Tibial nerve (tissue), 4 donors: ENCODE measurements around the gene MRPS23. TPM values are rescaled to one million over a fixed set of nuclear protein-coding genes. Genes with fewer than 3 reads are reported as not detected.

ENCODE experiments used
- DNase-seq, 2 donors: peaks; one replicate each; pipeline ENCODE4 v3.0.0-alpha.2; 2019; ENCODE audit warnings: low spot score in 2 of 2
- H3K27ac ChIP-seq, 4 donors: fragments of 200-600 bp; sonication (generic) in 3 of 4; one replicate each; pipeline ENCODE4 v1.5.1; 2017 to 2019; ENCODE audit warnings: mild to moderate bottlenecking in 1 of 4
- H3K27me3 ChIP-seq, 2 donors: fragments of 200-600 bp; sonication (generic) in 1 of 2; one replicate each; pipeline versions ENCODE4 v1.5.1 to v1.6.0; 2017 to 2019
- H3K36me3 ChIP-seq, 3 donors: fragments of 200-600 bp; sonication (generic); one replicate each; pipeline ENCODE4 v1.5.1; 2018 to 2019
- H3K4me1 ChIP-seq, 4 donors: fragments of 200-600 bp; sonication (generic) in 3 of 4; one replicate each; pipeline ENCODE4 v1.5.1; 2017 to 2019
- H3K4me3 ChIP-seq, 4 donors: fragments of 200-600 bp; sonication (generic) in 3 of 4; one replicate each; pipeline ENCODE4 v1.5.1; 2017 to 2019; ENCODE audit warnings: mild to moderate bottlenecking in 1 of 4, moderate library complexity in 1 of 4
- H3K9me3 ChIP-seq, 4 donors: fragments of 200-600 bp; sonication (generic) in 3 of 4; one replicate each; pipeline ENCODE4 v1.5.1; 2017 to 2019
- EP300 ChIP-seq, 2 donors: sonication (generic); formaldehyde crosslinking; IDR thresholded peaks; one replicate each; pipeline ENCODE4 v1.6.1; 2017; ENCODE audit warnings: antibody characterized with exemption in 2 of 2, mild to moderate bottlenecking in 1 of 2
- POLR2A ChIP-seq, 2 donors: fragments of 450-650 bp; IDR thresholded peaks; one replicate each; pipeline ENCODE4 v1.6.1; 2017; ENCODE audit warnings: antibody characterized with exemption in 2 of 2, mild to moderate bottlenecking in 2 of 2, moderate library complexity in 2 of 2
- WGBS, 2 donors: methylation state at CpG; one replicate each; pipeline ENCODE4 v1.1.5; 2018; 5-methylcytosine and 5-hydroxymethylcytosine counted together
- total RNA-seq, 4 donors: library from RNA; depleted of rRNA; stranded (reverse); fragments of >200 nt; gene quantifications; one replicate each; pipeline ENCODE4 v1.1.0, GENCODE V29; 2016
- TF ChIP-seq, protein P1 (sequence below), 5 experiments: fragments of 200-600 bp in 3 of 5; fragments of 450-650 bp in 2 of 5; sonication (generic) in 3 of 5; IDR thresholded peaks; one replicate each; pipeline ENCODE4 v1.5.1; 2016 to 2019; ENCODE audit warnings: antibody characterized with exemption in 5 of 5, mild to moderate bottlenecking in 3 of 5, moderate library complexity in 2 of 5

The MRPS23 gene
- total RNA-seq, 4 donors from 2014 or later = 8.0 to 20.1 (median 9.0) TPM

DNA sequence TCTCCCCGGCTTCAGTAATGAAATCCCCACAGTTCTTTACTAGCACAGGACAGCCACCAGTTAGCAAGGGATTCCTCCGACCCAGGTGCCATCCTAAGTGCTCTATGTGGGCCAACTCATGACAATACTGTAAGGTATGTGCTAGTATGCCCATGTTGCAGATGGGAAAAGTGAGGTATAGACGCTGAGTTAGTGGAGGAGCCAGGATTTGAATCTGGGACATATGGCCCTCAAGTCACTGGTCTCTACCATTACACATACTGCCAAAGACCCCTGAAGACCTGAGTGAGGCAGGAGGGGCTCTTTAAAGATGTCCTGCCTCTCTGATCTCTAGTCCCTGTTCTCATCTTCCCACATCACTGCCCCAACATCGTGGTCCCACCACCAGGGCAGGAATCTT, 36.2 kb upstream of the MRPS23 start:
- DNase-seq = no peak
- Histone ChIP-seq H3K4me3 (no peak overlapping the region), H3K9me3 (no peaks in the 10 kb centered on the region), H3K27ac (no peak overlapping the region), H3K36me3 (peaks cover 0 to 36% (median 0%) of the 10 kb centered on the region in 3 donors), H3K27me3 (no peaks in the 10 kb centered on the region), H3K4me1 (peaks cover 0 to 52% (median 30%) of the 10 kb centered on the region in 4 donors)
- 88% methylated on average over 4 of the region's 4 CpGs for WGBS, 2 donors
- TF ChIP-seq POLR2A (IDR thresholded peaks at IDR 0.05) (no peak), EP300 (IDR thresholded peaks at IDR 0.05) (no peak)
- TF ChIP-seq, protein P1, sequence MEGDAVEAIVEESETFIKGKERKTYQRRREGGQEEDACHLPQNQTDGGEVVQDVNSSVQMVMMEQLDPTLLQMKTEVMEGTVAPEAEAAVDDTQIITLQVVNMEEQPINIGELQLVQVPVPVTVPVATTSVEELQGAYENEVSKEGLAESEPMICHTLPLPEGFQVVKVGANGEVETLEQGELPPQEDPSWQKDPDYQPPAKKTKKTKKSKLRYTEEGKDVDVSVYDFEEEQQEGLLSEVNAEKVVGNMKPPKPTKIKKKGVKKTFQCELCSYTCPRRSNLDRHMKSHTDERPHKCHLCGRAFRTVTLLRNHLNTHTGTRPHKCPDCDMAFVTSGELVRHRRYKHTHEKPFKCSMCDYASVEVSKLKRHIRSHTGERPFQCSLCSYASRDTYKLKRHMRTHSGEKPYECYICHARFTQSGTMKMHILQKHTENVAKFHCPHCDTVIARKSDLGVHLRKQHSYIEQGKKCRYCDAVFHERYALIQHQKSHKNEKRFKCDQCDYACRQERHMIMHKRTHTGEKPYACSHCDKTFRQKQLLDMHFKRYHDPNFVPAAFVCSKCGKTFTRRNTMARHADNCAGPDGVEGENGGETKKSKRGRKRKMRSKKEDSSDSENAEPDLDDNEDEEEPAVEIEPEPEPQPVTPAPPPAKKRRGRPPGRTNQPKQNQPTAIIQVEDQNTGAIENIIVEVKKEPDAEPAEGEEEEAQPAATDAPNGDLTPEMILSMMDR (IDR thresholded peaks at IDR 0.05) = no peak

DNA sequence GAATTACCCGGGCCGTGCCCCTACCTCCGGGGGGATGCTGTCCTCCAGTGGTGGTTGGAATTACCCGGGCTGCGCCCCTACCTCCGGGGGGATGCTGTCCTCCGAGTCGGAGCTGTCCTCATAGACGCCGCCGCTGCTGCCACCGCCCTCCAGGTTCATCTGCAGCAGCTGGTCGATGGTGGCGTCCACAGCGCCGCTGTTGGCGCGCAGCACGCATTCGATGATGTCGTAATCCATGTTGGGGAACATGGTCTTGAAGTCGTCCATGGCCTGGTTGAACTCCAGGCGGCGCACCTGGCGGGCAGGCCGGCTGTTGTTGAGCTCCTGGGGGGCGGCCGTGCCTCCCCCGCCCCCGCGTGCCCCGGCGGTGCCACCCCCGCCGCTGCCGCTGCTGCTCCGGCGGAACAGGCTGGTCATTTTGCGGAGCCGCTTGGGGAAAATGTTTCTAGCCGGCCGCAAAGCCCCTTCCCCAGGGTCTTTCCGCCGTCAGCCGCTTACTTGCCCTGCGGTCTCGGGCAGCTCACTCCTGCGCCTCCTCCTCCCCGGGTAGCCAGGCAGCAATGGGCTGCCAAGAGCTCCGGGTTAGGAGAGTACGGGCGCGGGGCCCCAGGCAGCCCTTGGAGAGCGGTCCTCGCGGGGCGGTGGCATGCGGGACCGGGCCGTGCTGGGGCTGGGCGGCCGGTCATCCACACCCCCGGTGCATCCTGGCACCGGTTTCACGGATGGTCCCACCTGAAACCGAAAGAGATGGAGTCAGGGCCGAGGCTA, 35.5 kb upstream of the MRPS23 start:
- TF ChIP-seq POLR2A (IDR thresholded peaks at IDR 0.05) = no peak
- TF ChIP-seq, protein P1 (IDR thresholded peaks at IDR 0.05) = no peak
- TF ChIP-seq EP300 (IDR thresholded peaks at IDR 0.05) = no peak
- H3K4me3 ChIP-seq = no peak overlapping the region
- H3K4me1 ChIP-seq = peaks cover 0 to 52% (median 27%) of the 10 kb centered on the region in 4 donors
- no peak for DNase-seq
- H3K27me3 ChIP-seq = no peaks in the 10 kb centered on the region
- peaks cover 0 to 36% (median 0%) of the 10 kb centered on the region in 3 donors for H3K36me3 ChIP-seq
- H3K9me3 ChIP-seq = no peaks in the 10 kb centered on the region
- 87 to 89% methylated on average over 44 to 58 of the region's 67 CpGs for WGBS, 2 donors
- no peak overlapping the region for H3K27ac ChIP-seq

DNA sequence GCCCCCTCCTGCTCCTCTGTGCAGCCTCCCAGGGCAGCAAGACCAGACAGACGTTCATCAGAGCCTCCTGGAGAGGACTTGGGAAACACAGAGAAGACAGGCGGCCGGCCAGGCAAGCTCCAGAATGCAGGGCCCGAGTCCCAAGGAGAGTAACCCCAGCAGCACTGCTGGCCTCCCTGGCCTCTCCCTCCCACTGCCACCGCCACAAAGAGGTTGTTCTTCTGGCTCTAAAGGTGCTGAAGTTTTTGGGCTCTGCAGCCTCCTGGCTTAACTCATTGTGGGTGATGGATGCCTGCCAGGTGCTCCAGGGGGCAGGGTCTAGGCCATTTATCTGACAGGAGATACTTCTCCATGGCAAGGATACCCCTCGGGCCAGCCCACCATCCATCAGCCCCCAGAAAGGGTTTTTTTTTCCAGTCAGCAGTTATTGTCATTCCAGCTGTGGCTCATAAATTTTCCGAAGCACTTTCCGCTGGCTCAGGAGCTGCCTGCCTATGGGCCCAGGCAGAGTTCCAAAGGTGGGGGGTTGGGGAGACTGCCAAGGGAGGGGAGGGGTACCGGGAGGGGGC, 32.0 kb upstream of the MRPS23 start:
- no peak for TF ChIP-seq EP300 (IDR thresholded peaks at IDR 0.05)
- Histone ChIP-seq H3K4me3 (no peak overlapping the region), H3K27me3 (no peaks in the 10 kb centered on the region), H3K4me1 (peaks cover 0 to 58% (median 18%) of the 10 kb centered on the region in 4 donors), H3K27ac (peak overlapping the region in 3 of 4 donors; percentile 52 to 86 (median 79)), H3K36me3 (peaks cover 0 to 61% (median 0%) of the 10 kb centered on the region in 3 donors), H3K9me3 (no peaks in the 10 kb centered on the region)
- no peak for DNase-seq
- WGBS, 2 donors = 14 to 20% methylated on average over 4 to 9 of the region's 9 CpGs

DNA sequence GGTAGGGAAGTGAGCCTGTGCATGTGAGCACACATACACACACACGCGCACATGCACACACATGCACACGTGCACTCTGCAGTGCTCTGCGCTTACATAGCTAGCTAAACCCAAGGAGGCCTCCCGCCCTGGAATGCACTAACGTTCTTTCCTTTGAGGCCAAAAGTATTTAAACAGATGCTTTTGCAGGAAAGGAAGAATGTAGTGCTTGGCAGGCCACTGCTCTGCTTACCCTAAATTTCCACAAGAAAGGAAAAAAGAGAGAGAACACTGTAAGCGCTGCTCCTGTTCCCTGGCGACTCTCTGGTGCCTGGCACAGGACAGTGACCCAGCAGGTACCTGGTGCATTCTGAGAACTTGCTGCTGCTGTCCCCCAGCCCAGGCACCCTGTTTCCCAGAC, 31.3 kb upstream of the MRPS23 start:
- no peak overlapping the region for H3K4me3 ChIP-seq

DNA sequence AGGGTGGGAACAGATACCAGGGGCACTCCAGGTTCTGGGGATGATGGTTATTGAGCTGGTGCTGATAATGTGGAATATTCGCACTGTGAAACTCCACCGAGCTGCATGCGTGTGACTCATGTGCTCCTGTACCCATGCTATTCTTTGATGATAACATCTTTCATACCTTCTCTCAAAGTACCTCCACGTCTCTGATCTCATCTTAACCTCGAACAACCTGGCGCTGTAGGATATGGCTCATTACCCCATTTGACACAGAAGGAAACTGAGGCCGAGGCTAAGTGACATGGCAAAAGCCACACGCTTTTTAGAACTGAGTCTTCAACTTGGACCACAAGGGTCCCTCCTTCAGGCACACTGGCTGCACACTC, 30.2 kb upstream of the MRPS23 start:
- H3K9me3 ChIP-seq = no peaks in the 10 kb centered on the region
- WGBS, 2 donors = 85 to 87% methylated on average over 8 of the region's 8 CpGs
- H3K27me3 ChIP-seq = no peaks in the 10 kb centered on the region
- DNase-seq = no peak
- peaks cover 1 to 76% (median 31%) of the 10 kb centered on the region in 4 donors for H3K4me1 ChIP-seq
- H3K36me3 ChIP-seq = peaks cover 0 to 50% (median 0%) of the 10 kb centered on the region in 3 donors
- peak overlapping the region in 2 of 4 donors; percentile 79 to 86 for H3K27ac ChIP-seq
- H3K4me3 ChIP-seq = no peak overlapping the region
- TF ChIP-seq EP300 (IDR thresholded peaks at IDR 0.05) (no peak), POLR2A (IDR thresholded peaks at IDR 0.05) (no peak)
- TF ChIP-seq, protein P1 (IDR thresholded peaks at IDR 0.05) = no peak

More for the DNA sequence above, 31.3 kb upstream of the MRPS23 start:
- Histone ChIP-seq H3K27me3 (no peaks in the 10 kb centered on the region), H3K27ac (peak overlapping the region in 3 of 4 donors; percentile 52 to 86 (median 79)), H3K4me1 (peaks cover 0 to 66% (median 21%) of the 10 kb centered on the region in 4 donors), H3K9me3 (no peaks in the 10 kb centered on the region), H3K36me3 (peaks cover 0 to 61% (median 0%) of the 10 kb centered on the region in 3 donors)
- WGBS, 2 donors = 40 to 54% methylated on average over 8 of the region's 8 CpGs
- TF ChIP-seq, protein P1 (IDR thresholded peaks at IDR 0.05) = no peak
- TF ChIP-seq EP300 (IDR thresholded peaks at IDR 0.05) = peak in 1 of 2 donors; percentile 31
- no peak for DNase-seq
